Neural progenitor cell (in vitro differentiated cells): Measurements from ENCODE around the gene ASB1.

Experiments used
- CTCF ChIP-seq: fragments of 200-600 bp; sonication (generic); IDR thresholded peaks from 2 replicates; pipeline ENCODE4 v1.5.1; 2017; ENCODE audit warnings: antibody characterized with exemption, mild to moderate bottlenecking
- EZH2 ChIP-seq: fragments of 200-600 bp; sonication (generic); IDR thresholded peaks from 2 replicates; pipeline ENCODE4 v1.6.1; 2017; ENCODE audit warnings: antibody characterized with exemption, mild to moderate bottlenecking, moderate library complexity

DNA sequence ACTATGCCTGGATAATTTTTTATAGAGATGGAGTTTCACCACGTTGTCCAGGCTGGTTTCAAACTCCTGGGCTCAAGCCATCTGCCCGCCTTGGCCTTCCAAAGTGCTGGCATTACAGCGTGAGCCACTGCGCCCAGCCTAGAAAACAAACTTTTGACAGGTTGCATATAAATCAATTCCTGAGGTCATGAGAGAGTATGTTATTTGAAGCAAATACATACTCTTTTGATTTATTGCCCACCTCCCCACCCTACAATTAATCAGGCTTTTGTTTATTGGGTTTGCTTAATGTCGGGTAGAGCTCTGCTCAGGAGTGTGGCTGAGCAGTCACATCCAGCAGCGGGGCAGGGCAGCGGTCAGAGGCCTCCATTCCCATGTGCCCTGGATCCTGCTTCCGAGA is 37.9 kb upstream of the ASB1 start:
- TF ChIP-seq CTCF (no peak), EZH2 (no peak)
